Endodermal cell (in vitro differentiated cells): ENCODE measurements around the gene LCP2. TPM values are rescaled to one million over a fixed set of nuclear protein-coding genes. Genes with fewer than 3 reads are reported as not detected.

ENCODE experiments used
- DNase-seq: peaks from one replicate; pipeline ENCODE4 v3.0.0-alpha.2; 2017
- H3K27ac ChIP-seq: 2 replicates; pipeline ENCODE4 v1.5.1; 2013; ENCODE audit warnings: mild to moderate bottlenecking, low read depth, low read length, moderate library complexity
- H3K27me3 ChIP-seq: 2 replicates; pipeline ENCODE4 v1.6.1; 2013; ENCODE audit warnings: mild to moderate bottlenecking, low read length, moderate library complexity; ENCODE audit not compliant: insufficient read depth, control insufficient read depth, poor library complexity, severe bottlenecking
- H3K36me3 ChIP-seq: 2 replicates; pipeline ENCODE4 v1.7.0; 2013; ENCODE audit warnings: mild to moderate bottlenecking, low read length, moderate library complexity; ENCODE audit not compliant: control insufficient read depth, insufficient read depth
- H3K4me1 ChIP-seq: one replicate; pipeline ENCODE4 v1.7.0; 2013; ENCODE audit warnings: low read length; ENCODE audit not compliant: control insufficient read depth, insufficient read depth
- H3K4me3 ChIP-seq: 2 replicates; pipeline ENCODE4 v1.5.1; 2013; ENCODE audit warnings: mild to moderate bottlenecking, low read length, moderate library complexity
- H3K9ac ChIP-seq: 2 replicates; pipeline ENCODE4 v1.6.1; 2013; ENCODE audit warnings: mild to moderate bottlenecking, low read length, moderate library complexity; ENCODE audit not compliant: poor library complexity, severe bottlenecking; ENCODE audit errors: extremely low read depth
- H3K9me3 ChIP-seq: 2 replicates; pipeline ENCODE4 v1.6.1; 2013; ENCODE audit warnings: mild to moderate bottlenecking, low read length, moderate library complexity; ENCODE audit not compliant: control insufficient read depth
- H3K27ac Mint-ChIP-seq: 2 replicates; pipeline ENCODE4 v1.8.0; 2020; ENCODE audit warnings: mixed read lengths
- H3K27me3 Mint-ChIP-seq: 2 replicates; pipeline ENCODE4 v1.8.0; 2021; ENCODE audit warnings: mild to moderate bottlenecking, mixed read lengths; ENCODE audit not compliant: insufficient read depth
- H3K36me3 Mint-ChIP-seq: 2 replicates; pipeline ENCODE4 v1.8.0; 2020; ENCODE audit warnings: low read depth, mixed read lengths
- H3K4me1 Mint-ChIP-seq: 2 replicates; pipeline ENCODE4 v1.8.0; 2020; ENCODE audit warnings: mixed read lengths
- H3K4me3 Mint-ChIP-seq: 2 replicates; pipeline ENCODE4 v1.8.0; 2020; ENCODE audit warnings: mild to moderate bottlenecking, moderate library complexity, mixed read lengths
- H3K9me3 Mint-ChIP-seq: 2 replicates; pipeline ENCODE4 v1.8.0; 2020; ENCODE audit warnings: mild to moderate bottlenecking, mixed read lengths
- WGBS, 2 experiments: methylation state at CpG; one replicate each; pipeline versions ENCODE4 v1.1.5 to v1.1.7; 2013; ENCODE audit warnings: missing lambda C conversion rate in 2 of 2, mixed read lengths in 1 of 2; ENCODE audit not compliant: insufficient coverage in 1 of 2, insufficient read length in 1 of 2; 5-methylcytosine and 5-hydroxymethylcytosine counted together
- total RNA-seq, 2 donors: library from RNA; stranded (reverse); fragmentation: NEBNext Ultra II Directional in 1 of 2; extraction: Animal tissue kit (Norgen Biotek cat#: 25700) in 1 of 2; gene quantifications; 2 replicates in 1 of 2; 3 replicates in 1 of 2; pipeline ENCODE4 v1.2.1, GENCODE V29; 2021
- TF ChIP-seq, protein P1 (sequence below): fragments of 200-600 bp; sonication (generic); conservative IDR thresholded peaks from 2 replicates; pipeline ENCODE4 v1.5.0; 2021; ENCODE audit warnings: antibody characterized with exemption, mild to moderate bottlenecking

Gene LCP2
- total RNA-seq, 2 donors from 2014 or later = 0.11 TPM; not detected in 1

- WGBS, 2 experiments = 94 to 98% methylated on average over 20 to 27 of the region's 27 CpGs
- H3K9me3 ChIP-seq = no peaks in the 10 kb centered on the region
- H3K9ac ChIP-seq = no peak within 1 kb of the TSS
- no peaks in the 10 kb centered on the region for H3K9me3 Mint-ChIP-seq
- H3K4me1 Mint-ChIP-seq = peaks cover 17% of the 10 kb centered on the region
- H3K27me3 Mint-ChIP-seq = no peaks in the 10 kb centered on the region
- TF ChIP-seq, protein P1, sequence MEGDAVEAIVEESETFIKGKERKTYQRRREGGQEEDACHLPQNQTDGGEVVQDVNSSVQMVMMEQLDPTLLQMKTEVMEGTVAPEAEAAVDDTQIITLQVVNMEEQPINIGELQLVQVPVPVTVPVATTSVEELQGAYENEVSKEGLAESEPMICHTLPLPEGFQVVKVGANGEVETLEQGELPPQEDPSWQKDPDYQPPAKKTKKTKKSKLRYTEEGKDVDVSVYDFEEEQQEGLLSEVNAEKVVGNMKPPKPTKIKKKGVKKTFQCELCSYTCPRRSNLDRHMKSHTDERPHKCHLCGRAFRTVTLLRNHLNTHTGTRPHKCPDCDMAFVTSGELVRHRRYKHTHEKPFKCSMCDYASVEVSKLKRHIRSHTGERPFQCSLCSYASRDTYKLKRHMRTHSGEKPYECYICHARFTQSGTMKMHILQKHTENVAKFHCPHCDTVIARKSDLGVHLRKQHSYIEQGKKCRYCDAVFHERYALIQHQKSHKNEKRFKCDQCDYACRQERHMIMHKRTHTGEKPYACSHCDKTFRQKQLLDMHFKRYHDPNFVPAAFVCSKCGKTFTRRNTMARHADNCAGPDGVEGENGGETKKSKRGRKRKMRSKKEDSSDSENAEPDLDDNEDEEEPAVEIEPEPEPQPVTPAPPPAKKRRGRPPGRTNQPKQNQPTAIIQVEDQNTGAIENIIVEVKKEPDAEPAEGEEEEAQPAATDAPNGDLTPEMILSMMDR = no peak
- H3K27ac ChIP-seq = no peak within 1 kb of the TSS
- H3K27me3 ChIP-seq = no peaks in the 10 kb centered on the region
- no peaks in the 10 kb centered on the region for H3K36me3 Mint-ChIP-seq
- DNase-seq = peak; percentile 77
- no peaks in the 10 kb centered on the region for H3K4me1 ChIP-seq
- no peak within 1 kb of the TSS for H3K27ac Mint-ChIP-seq
- no peak within 1 kb of the TSS for H3K4me3 ChIP-seq
- no peak within 1 kb of the TSS for H3K4me3 Mint-ChIP-seq
- no peaks in the 10 kb centered on the region for H3K36me3 ChIP-seq
These were observed 64.8 kb downstream of the LCP2 start, which contains the start of gene C5orf58 for GRCh38 chr5:170232786-170233185. Gene C5orf58, plus strand, starts transcription at chr5:170232985. Its CDS starts 1,992 bp downstream, at chr5:170234977.

DNA sequence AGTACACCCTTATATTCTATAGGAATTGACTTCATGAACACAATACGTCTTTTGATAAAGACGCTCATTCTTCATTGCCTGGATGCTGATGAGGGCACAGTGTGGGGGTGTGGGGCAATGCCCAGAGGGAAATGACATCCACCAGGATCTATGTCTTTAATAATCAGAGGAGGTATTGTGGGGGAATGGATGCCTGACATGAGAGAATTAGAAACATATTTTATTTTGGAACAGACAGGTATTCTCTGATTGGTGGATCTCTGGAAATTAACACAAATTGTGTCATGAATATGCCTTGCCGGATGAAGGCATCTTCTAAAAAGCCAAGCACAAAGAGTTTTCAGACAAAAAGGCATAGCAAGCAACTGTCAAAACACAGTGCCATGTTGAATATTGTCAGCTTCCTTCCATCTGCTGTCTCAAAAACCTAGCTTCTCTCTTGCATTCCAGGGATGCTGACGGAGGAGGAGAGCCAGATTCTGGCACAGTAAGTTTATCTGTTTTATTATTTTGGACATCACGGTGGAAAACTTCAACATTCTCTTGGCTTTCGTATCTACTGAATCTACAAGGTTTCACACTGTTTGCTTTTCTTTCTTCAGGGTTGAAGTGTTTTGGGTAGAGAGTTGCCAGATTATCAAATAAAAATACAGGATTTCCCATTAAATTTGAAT lies 68.7 kb downstream of the LCP2 start:
- Histone ChIP-seq H3K9me3 (no peaks in the 10 kb centered on the region), H3K4me1 (peaks cover 5% of the 10 kb centered on the region), H3K27me3 (no peaks in the 10 kb centered on the region), H3K36me3 (no peaks in the 10 kb centered on the region), H3K9ac (no peak overlapping the region), H3K4me3 (no peak overlapping the region), H3K27ac (no peak overlapping the region)
- Mint-ChIP-seq H3K27me3 (no peaks in the 10 kb centered on the region), H3K36me3 (no peaks in the 10 kb centered on the region), H3K9me3 (no peaks in the 10 kb centered on the region), H3K27ac (no peak overlapping the region), H3K4me3 (no peak overlapping the region), H3K4me1 (peaks cover 39% of the 10 kb centered on the region)
- TF ChIP-seq, protein P1 = no peak
- WGBS, 2 experiments = 84 to 91% methylated on average over 2 to 6 of the region's 6 CpGs
- DNase-seq = no peak

GRCh38 chr5:170226661-170227060 lies 70.9 kb downstream of the LCP2 start:
- Histone ChIP-seq H3K9me3 (no peaks in the 10 kb centered on the region), H3K36me3 (no peaks in the 10 kb centered on the region), H3K27me3 (no peaks in the 10 kb centered on the region), H3K4me1 (peaks cover 5% of the 10 kb centered on the region), H3K9ac (no peak overlapping the region), H3K27ac (no peak overlapping the region), H3K4me3 (no peak overlapping the region)
- Mint-ChIP-seq H3K27ac (no peak overlapping the region), H3K27me3 (peaks cover 5% of the 10 kb centered on the region), H3K4me1 (peaks cover 50% of the 10 kb centered on the region), H3K9me3 (no peaks in the 10 kb centered on the region), H3K4me3 (no peak overlapping the region), H3K36me3 (no peaks in the 10 kb centered on the region)
- TF ChIP-seq, protein P1 = no peak
- WGBS, 2 experiments = 83 to 85% methylated on average over 2 of the region's 2 CpGs
- no peak for DNase-seq
